HG03565 (cell line): Measurements from ENCODE around the gene RNU7-1.

Experiments used
- ATAC-seq: cut with Tn5 transposase; IDR thresholded peaks from one replicate; pipeline ENCODE4 v1.9.1; 2021; ENCODE audit warnings: mild to moderate bottlenecking, moderate library complexity; ENCODE audit not compliant: unreplicated experiment

The RNU7-1 gene

GRCh38 chr12:6987956-6988553 lies 44.4 kb downstream of the RNU7-1 start:
- no peak for ATAC-seq
